GM12892 (cell line): Measurements from ENCODE around the gene RRBP1.

ENCODE experiments used
- POLR2A ChIP-seq: IDR thresholded peaks from 2 replicates; pipeline ENCODE4 v1.6.1; 2011; ENCODE audit warnings: low read depth, low read length, control low read depth
- POLR2AphosphoS5 ChIP-seq: IDR thresholded peaks from 2 replicates; pipeline ENCODE4 v1.6.1; 2011; ENCODE audit warnings: low read depth, low read length, control low read depth
- TAF1 ChIP-seq: IDR thresholded peaks from 2 replicates; pipeline ENCODE4 v1.6.1; 2011; ENCODE audit warnings: low read depth, mild to moderate bottlenecking, control low read depth, low read length, borderline replicate concordance

GRCh38 chr20:17651760-17652388 is 30.2 kb downstream of the RRBP1 start:
- no peak; the same call in 1 of the 2 replicates for TF ChIP-seq POLR2AphosphoS5
- TF ChIP-seq POLR2A, result no peak
- no peak for TF ChIP-seq TAF1
